Fibroblast of lung (primary cell): ENCODE measurements around the gene STARD4.

Experiments
- EZH2 ChIP-seq: IDR thresholded peaks from 2 replicates; pipeline ENCODE4 v1.5.1; 2012; ENCODE audit warnings: low read length, control low read depth, mild to moderate bottlenecking; ENCODE audit errors: missing control alignments
- TF ChIP-seq, protein P1 (sequence below), 2 donors: IDR thresholded peaks in 1 of 2; conservative IDR thresholded peaks in 1 of 2; 1 replicate in 1 of 2; 2 replicates in 1 of 2; pipeline ENCODE4 v1.5.1; 2011 to 2012; ENCODE audit warnings: low read length in 2 of 2, control low read depth in 1 of 2, inconsistent platforms in 1 of 2, low read depth in 1 of 2, mild to moderate bottlenecking in 1 of 2

DNA sequence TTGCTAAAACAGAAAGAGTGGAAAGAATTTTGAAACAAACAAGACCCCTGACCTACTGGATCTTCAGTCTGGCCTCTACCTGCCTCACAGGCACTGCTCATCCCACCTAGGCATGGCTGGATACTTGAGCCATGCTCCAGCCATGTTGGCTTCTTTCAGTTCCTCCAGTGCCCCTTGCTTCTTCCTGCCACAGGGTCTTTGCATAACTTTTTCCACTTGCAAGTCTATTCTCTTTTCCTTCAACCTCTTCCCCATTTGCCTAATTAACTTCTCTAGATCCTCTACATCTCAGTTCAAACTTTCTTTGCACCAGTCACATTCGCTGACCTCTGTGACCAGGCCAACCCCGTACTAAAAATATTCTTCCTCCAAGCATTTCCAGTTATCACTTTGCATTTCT is 50.4 kb downstream of the STARD4 start:
- TF ChIP-seq, protein P1, sequence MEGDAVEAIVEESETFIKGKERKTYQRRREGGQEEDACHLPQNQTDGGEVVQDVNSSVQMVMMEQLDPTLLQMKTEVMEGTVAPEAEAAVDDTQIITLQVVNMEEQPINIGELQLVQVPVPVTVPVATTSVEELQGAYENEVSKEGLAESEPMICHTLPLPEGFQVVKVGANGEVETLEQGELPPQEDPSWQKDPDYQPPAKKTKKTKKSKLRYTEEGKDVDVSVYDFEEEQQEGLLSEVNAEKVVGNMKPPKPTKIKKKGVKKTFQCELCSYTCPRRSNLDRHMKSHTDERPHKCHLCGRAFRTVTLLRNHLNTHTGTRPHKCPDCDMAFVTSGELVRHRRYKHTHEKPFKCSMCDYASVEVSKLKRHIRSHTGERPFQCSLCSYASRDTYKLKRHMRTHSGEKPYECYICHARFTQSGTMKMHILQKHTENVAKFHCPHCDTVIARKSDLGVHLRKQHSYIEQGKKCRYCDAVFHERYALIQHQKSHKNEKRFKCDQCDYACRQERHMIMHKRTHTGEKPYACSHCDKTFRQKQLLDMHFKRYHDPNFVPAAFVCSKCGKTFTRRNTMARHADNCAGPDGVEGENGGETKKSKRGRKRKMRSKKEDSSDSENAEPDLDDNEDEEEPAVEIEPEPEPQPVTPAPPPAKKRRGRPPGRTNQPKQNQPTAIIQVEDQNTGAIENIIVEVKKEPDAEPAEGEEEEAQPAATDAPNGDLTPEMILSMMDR (conservative IDR thresholded peaks at IDR 0.05 in 1 of 2, IDR thresholded peaks at IDR 0.05 in 1 of 2; ENCODE audit: low read depth in 1 of 2, low read length in 2 of 2): no peak
- no peak for TF ChIP-seq EZH2
